C4-2B (cell line): ENCODE measurements around the gene CCDC78.

ENCODE experiments used
- CTCF ChIP-seq: fragments of 450-650 bp; conservative IDR thresholded peaks from 2 replicates; pipeline ENCODE4 v1.5.1; 2017; ENCODE audit warnings: mild to moderate bottlenecking
- ZFX ChIP-seq: fragments of 450-650 bp; IDR thresholded peaks from 2 replicates; pipeline ENCODE4 v1.6.1; 2017

- TF ChIP-seq CTCF (no peak), ZFX (no peak)
These were observed 41.5 kb upstream of the CCDC78 start for GRCh38 chr16:767743-768235.
